HepG2 (cell line): ENCODE data around the gene PTPRQ. TPM values are rescaled to one million over a fixed set of nuclear protein-coding genes. Genes with fewer than 3 reads are reported as not detected.

Experiments
- ATAC-seq: fragments of 200-7000 bp; cut with Tn5 transposase; 3 replicates; pipeline ENCODE4 v1.9.1; 2020; ENCODE audit warnings: mild to moderate bottlenecking, moderate library complexity
- BruUV-seq: library from RNA; stranded (reverse); fragments of 400-500 nt; replicated peaks from 2 replicates; lab custom pipeline; 2021; lab: Mats Ljungman, UMichigan
- CTCF ChIA-PET: fragments of 300-600 bp; formaldehyde crosslinking; extraction: SDS; loops from one replicate; lab custom pipeline; 2021; ENCODE audit warnings: low total read pairs, inconsistent platforms, low intra/inter-chr PET ratio; lab: Yijun Ruan, JAX
- POLR2A ChIA-PET: fragments of 350-600 bp; sonication (Branson Sonifier 250); formaldehyde crosslinking; loops from one replicate; lab custom pipeline; 2020; ENCODE audit warnings: antibody characterized with exemption, inconsistent platforms; lab: Yijun Ruan, JAX
- DNase-seq: peaks from one replicate; pipeline ENCODE4 v3.0.0-alpha.2; 2015; ENCODE audit warnings: low spot score
- FAIRE-seq: peaks from 3 replicates; lab custom pipeline; 2011; peaks lifted over from hg19 to GRCh38; lab: Jason Lieb, UNC
- H2AFZ ChIP-seq: one replicate; pipeline ENCODE4 v1.6.1; 2011; ENCODE audit warnings: low read length, inconsistent platforms
- H3K27ac ChIP-seq: fragments of 300-600 bp; 3 replicates; pipeline ENCODE4 v1.8.0; 2011; ENCODE audit warnings: mixed run types, mild to moderate bottlenecking, mixed read lengths, low read length, inconsistent platforms; ENCODE audit not compliant: insufficient read depth; ENCODE audit errors: extremely low read length
- H3K27me3 ChIP-seq, 2 experiments: fragments of 200-600 bp in 1 of 2; 2 replicates in 1 of 2; 3 replicates in 1 of 2; pipeline versions ENCODE4 v1.6.0 to v1.8.0; 2011; ENCODE audit warnings: low read length in 2 of 2, mild to moderate bottlenecking in 2 of 2, moderate library complexity in 2 of 2, inconsistent platforms in 1 of 2; ENCODE audit not compliant: insufficient read depth in 2 of 2, control insufficient read depth in 1 of 2
- H3K36me3 ChIP-seq, 2 experiments: fragments of 200-600 bp in 1 of 2; replicated peaks in 1 of 2; 2 replicates in 1 of 2; 3 replicates in 1 of 2; pipeline versions ENCODE4 v1.5.1 to v1.8.0; 2011; ENCODE audit warnings: low read length in 2 of 2, inconsistent platforms in 1 of 2; ENCODE audit not compliant: insufficient read depth in 2 of 2, control insufficient read depth in 1 of 2
- H3K4me1 ChIP-seq: 2 replicates; pipeline ENCODE4 v1.5.1; 2012; ENCODE audit warnings: low read length, inconsistent platforms; ENCODE audit not compliant: insufficient read depth
- H3K4me2 ChIP-seq: 2 replicates; pipeline ENCODE4 v1.6.0; 2011; ENCODE audit warnings: low read depth, low read length, inconsistent platforms
- H3K4me3 ChIP-seq, 3 experiments: fragments of 200-600 bp in 1 of 3; sonication (generic), shearing (Covaris generic) in 1 of 3; replicated peaks in 1 of 3; 2 replicates each; pipeline ENCODE4 v1.5.1; 2011 to 2016; ENCODE audit warnings: low read length in 3 of 3, inconsistent platforms in 2 of 3, low read depth in 2 of 3, mild to moderate bottlenecking in 2 of 3, control low read depth in 1 of 3, mixed read lengths in 1 of 3; ENCODE audit not compliant: insufficient read depth in 1 of 3
- H3K79me2 ChIP-seq: one replicate; pipeline ENCODE4 v1.6.1; 2011; ENCODE audit warnings: low read length, inconsistent platforms; ENCODE audit not compliant: insufficient read depth
- H3K9ac ChIP-seq: 2 replicates; pipeline ENCODE4 v1.6.0; 2011; ENCODE audit warnings: mild to moderate bottlenecking, low read depth, low read length, inconsistent platforms; ENCODE audit not compliant: insufficient read depth
- H3K9me3 ChIP-seq: 2 replicates; pipeline ENCODE4 v1.5.1; 2012; ENCODE audit warnings: mild to moderate bottlenecking, low read length
- H4K20me1 ChIP-seq: 2 replicates; pipeline ENCODE4 v1.6.0; 2011; ENCODE audit warnings: inconsistent platforms, mild to moderate bottlenecking, low read length, moderate library complexity; ENCODE audit not compliant: insufficient read depth
- BORCS8-MEF2B ChIP-seq: sonication (generic); formaldehyde crosslinking; IDR thresholded peaks from 2 replicates; pipeline ENCODE4 v1.8.0; 2022; ENCODE audit warnings: mild to moderate bottlenecking, missing genetic modification reagents
- DNMT3B ChIP-seq: conservative IDR thresholded peaks from 2 replicates; pipeline ENCODE4 v1.6.1; 2016; ENCODE audit warnings: missing biosample characterization, control low read depth
- EZH2 ChIP-seq: conservative IDR thresholded peaks from 2 replicates; pipeline ENCODE4 v1.6.1; 2012; ENCODE audit warnings: mild to moderate bottlenecking, low read depth, low read length, moderate library complexity
- HNRNPL ChIP-seq: fragments of 200-400 bp; formaldehyde crosslinking; IDR thresholded peaks from 2 replicates; pipeline ENCODE4 v1.6.1; 2017; ENCODE audit warnings: mild to moderate bottlenecking, low read depth, low read length
- KDM3A ChIP-seq: IDR thresholded peaks from 2 replicates; pipeline ENCODE4 v1.6.1; 2018; ENCODE audit warnings: low read depth, missing compliant biosample characterization
- KLF15 ChIP-seq: sonication (generic); formaldehyde crosslinking; IDR thresholded peaks from 2 replicates; pipeline ENCODE4 v1.8.1; 2023; ENCODE audit warnings: borderline replicate concordance, mild to moderate bottlenecking, inconsistent platforms, missing genetic modification reagents, mixed read lengths
- SNAPC2 ChIP-seq: sonication (generic); formaldehyde crosslinking; IDR thresholded peaks from 2 replicates; pipeline ENCODE4 v1.8.1; 2022; ENCODE audit warnings: mild to moderate bottlenecking, missing genetic modification reagents
- SP5 ChIP-seq: IDR thresholded peaks from 2 replicates; pipeline ENCODE4 v1.6.1; 2016; ENCODE audit warnings: low read depth, borderline replicate concordance
- TEAD3 ChIP-seq: optimal IDR thresholded peaks from 2 replicates; pipeline ENCODE3; 2016; ENCODE audit warnings: borderline replicate concordance
- ZBTB1 ChIP-seq: sonication (generic); formaldehyde crosslinking; IDR thresholded peaks from 2 replicates; pipeline ENCODE4 v1.4.0; 2020; ENCODE audit warnings: missing genetic modification reagents, borderline replicate concordance
- ZNF460 ChIP-seq: sonication (generic); formaldehyde crosslinking; IDR thresholded peaks from 2 replicates; pipeline ENCODE4 v1.5.1; 2020; ENCODE audit warnings: missing genetic modification reagents, mild to moderate bottlenecking, borderline replicate concordance
- ZNF619 ChIP-seq: sonication (generic); formaldehyde crosslinking; IDR thresholded peaks from 2 replicates; pipeline ENCODE4 v1.4.0; 2020; ENCODE audit warnings: mild to moderate bottlenecking, missing genetic modification reagents
- ZNF766 ChIP-seq: sonication (generic); formaldehyde crosslinking; IDR thresholded peaks from 2 replicates; pipeline ENCODE4 v1.5.0; 2020; ENCODE audit warnings: missing genetic modification reagents, borderline replicate concordance
- ZSCAN31 ChIP-seq: sonication (generic); formaldehyde crosslinking; IDR thresholded peaks from 2 replicates; pipeline ENCODE4 v1.5.0; 2020; ENCODE audit warnings: low read depth, mild to moderate bottlenecking, missing genetic modification reagents
- WGBS: methylation state at CpG from one replicate; pipeline ENCODE4 v1.1.6; 2017; ENCODE audit warnings: low lambda C conversion rate; 5-methylcytosine and 5-hydroxymethylcytosine counted together
- in situ Hi-C: cut with HindIII; loops from 2 replicates; pipeline ENCODE4 v1.10.0; 2017; ENCODE audit warnings: low pct_unique_long_range_greater_than_20kb; ENCODE audit not compliant: extremely low pct_ligation_motif_present
- intact Hi-C: fragments of 100-400 bp; cut with micrococcal nuclease; formaldehyde crosslinking; loops from one replicate; pipeline ENCODE4 v1.10.0; 2022; ENCODE audit not compliant: unreplicated experiment
- polyA plus RNA-seq, 8 experiments: library from polyadenylated mRNA; depleted of rRNA in 3 of 8; stranded (reverse) in 7 of 8; unstranded in 1 of 8; fragments of >200 nt; fragmentation: Illumina TruSeq in 4 of 8; extraction: Trizol in 4 of 8; gene quantifications; 2 replicates each; pipeline versions ENCODE4 v1.2.1 to v1.2.3, GENCODE V29; 2011 to 2016; ENCODE audit warnings: low read depth in 4 of 8, missing spikeins in 1 of 8, mixed read lengths in 1 of 8; ENCODE audit not compliant: insufficient read depth in 1 of 8
- total RNA-seq, 5 experiments: library from RNA; depleted of rRNA; stranded (reverse); fragments of >200 nt; fragmentation: Illumina TruSeq; extraction: Trizol; gene quantifications; 2 replicates each; pipeline ENCODE4 v1.2.3, GENCODE V29; 2016; ENCODE audit warnings: low read depth in 1 of 5
- TF ChIP-seq, protein P1 (sequence below): sonication (generic); formaldehyde crosslinking; IDR thresholded peaks from 2 replicates; pipeline ENCODE4 v1.5.0; 2020; ENCODE audit warnings: mild to moderate bottlenecking, missing genetic modification reagents
- TF ChIP-seq, protein P2 (sequence below): IDR thresholded peaks from 2 replicates; pipeline ENCODE4 v1.6.1; 2016; ENCODE audit warnings: mild to moderate bottlenecking, missing biosample characterization, missing genetic modification reagents
- TF ChIP-seq, protein P3 (sequence below): IDR thresholded peaks from 2 replicates; pipeline ENCODE4 v1.6.1; 2016
- TF ChIP-seq, protein P4 (sequence below): sonication (generic); formaldehyde crosslinking; IDR thresholded peaks from 2 replicates; pipeline ENCODE4 v1.8.0; 2022; ENCODE audit warnings: mild to moderate bottlenecking, missing genetic modification reagents; ENCODE audit not compliant: insufficient replicate concordance

Gene PTPRQ
- total and polyA plus RNA-seq, 2 of the 13 experiments (the other 11 are each of a cell fraction or from before 2014, with no cell fraction given), result not detected

DNA sequence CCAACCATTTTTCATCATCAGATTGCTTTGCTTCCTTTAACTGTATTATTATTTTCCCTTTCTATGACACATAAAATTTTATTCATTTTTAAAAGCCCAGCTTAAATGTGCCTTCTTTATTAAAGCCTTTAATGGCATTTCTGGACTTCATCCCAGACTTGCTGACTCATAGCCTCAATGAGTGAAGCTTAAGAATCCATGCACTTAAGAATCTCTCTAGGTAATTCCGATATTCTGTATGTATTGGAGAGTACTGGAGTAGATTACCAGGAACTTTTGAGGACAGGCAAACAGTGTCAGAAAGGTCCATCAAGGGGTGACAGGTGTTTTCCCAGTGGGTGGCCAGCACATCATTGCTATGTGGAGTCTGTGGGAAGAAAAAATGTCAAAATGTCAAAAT lies 107.9 kb downstream of the PTPRQ start:
- CTCF ChIA-PET, result no interaction called here
- 0% methylated on average over 1 of the region's 1 CpG for WGBS
- H3K27me3 ChIP-seq, result no peaks in the 10 kb centered on the region
- H2AFZ ChIP-seq, result no peak overlapping the region
- no peaks in the 10 kb centered on the region for H3K36me3 ChIP-seq
- FAIRE-seq (no peak), ATAC-seq (no peak), DNase-seq (no peak)
- POLR2A ChIA-PET, result no interaction called here
- TF ChIP-seq ZNF619 (CRISPR knock-in tag), result no peak
- no peak for TF ChIP-seq SP5 (CRISPR knock-in tag)
- TF ChIP-seq, protein P1, sequence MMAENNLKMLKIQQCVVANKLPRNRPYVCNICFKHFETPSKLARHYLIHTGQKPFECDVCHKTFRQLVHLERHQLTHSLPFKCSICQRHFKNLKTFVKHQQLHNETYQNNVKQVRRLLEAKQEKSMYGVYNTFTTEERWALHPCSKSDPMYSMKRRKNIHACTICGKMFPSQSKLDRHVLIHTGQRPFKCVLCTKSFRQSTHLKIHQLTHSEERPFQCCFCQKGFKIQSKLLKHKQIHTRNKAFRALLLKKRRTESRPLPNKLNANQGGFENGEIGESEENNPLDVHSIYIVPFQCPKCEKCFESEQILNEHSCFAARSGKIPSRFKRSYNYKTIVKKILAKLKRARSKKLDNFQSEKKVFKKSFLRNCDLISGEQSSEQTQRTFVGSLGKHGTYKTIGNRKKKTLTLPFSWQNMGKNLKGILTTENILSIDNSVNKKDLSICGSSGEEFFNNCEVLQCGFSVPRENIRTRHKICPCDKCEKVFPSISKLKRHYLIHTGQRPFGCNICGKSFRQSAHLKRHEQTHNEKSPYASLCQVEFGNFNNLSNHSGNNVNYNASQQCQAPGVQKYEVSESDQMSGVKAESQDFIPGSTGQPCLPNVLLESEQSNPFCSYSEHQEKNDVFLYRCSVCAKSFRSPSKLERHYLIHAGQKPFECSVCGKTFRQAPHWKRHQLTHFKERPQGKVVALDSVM (CRISPR knock-in tag), result no peak
- no peak for TF ChIP-seq ZSCAN31 (CRISPR knock-in tag)
- TF ChIP-seq, protein P2, sequence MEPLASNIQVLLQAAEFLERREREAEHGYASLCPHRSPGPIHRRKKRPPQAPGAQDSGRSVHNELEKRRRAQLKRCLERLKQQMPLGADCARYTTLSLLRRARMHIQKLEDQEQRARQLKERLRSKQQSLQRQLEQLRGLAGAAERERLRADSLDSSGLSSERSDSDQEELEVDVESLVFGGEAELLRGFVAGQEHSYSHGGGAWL, result no peak
- TF ChIP-seq ZNF460, result no peak
- no peak for TF ChIP-seq DNMT3B (CRISPR knock-in tag)
- TF ChIP-seq, protein P3, sequence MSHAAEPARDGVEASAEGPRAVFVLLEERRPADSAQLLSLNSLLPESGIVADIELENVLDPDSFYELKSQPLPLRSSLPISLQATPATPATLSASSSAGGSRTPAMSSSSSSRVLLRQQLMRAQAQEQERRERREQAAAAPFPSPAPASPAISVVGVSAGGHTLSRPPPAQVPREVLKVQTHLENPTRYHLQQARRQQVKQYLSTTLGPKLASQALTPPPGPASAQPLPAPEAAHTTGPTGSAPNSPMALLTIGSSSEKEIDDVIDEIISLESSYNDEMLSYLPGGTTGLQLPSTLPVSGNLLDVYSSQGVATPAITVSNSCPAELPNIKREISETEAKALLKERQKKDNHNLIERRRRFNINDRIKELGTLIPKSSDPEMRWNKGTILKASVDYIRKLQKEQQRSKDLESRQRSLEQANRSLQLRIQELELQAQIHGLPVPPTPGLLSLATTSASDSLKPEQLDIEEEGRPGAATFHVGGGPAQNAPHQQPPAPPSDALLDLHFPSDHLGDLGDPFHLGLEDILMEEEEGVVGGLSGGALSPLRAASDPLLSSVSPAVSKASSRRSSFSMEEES (CRISPR knock-in tag), result no peak
- TF ChIP-seq, protein P4, sequence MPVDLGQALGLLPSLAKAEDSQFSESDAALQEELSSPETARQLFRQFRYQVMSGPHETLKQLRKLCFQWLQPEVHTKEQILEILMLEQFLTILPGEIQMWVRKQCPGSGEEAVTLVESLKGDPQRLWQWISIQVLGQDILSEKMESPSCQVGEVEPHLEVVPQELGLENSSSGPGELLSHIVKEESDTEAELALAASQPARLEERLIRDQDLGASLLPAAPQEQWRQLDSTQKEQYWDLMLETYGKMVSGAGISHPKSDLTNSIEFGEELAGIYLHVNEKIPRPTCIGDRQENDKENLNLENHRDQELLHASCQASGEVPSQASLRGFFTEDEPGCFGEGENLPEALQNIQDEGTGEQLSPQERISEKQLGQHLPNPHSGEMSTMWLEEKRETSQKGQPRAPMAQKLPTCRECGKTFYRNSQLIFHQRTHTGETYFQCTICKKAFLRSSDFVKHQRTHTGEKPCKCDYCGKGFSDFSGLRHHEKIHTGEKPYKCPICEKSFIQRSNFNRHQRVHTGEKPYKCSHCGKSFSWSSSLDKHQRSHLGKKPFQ, result no peak
- no peak for TF ChIP-seq SNAPC2 (CRISPR knock-in tag)
- no peak for TF ChIP-seq KDM3A (CRISPR knock-in tag)
- TF ChIP-seq ZNF766 (CRISPR knock-in tag), result no peak
- no peak for TF ChIP-seq BORCS8-MEF2B (CRISPR knock-in tag)
- no peak for TF ChIP-seq KLF15 (CRISPR knock-in tag)
- TF ChIP-seq ZBTB1 (CRISPR knock-in tag), result no peak
- TF ChIP-seq EZH2, result no peak
- no peak for TF ChIP-seq TEAD3
- no peak for TF ChIP-seq HNRNPL
- in situ Hi-C loops (no loop called here), intact Hi-C loops (no loop called here)
- H3K4me1 ChIP-seq, result no peaks in the 10 kb centered on the region
- BruUV-seq, result no TSS peak
- H3K27ac ChIP-seq, result no peak overlapping the region
- no peaks in the 10 kb centered on the region for H3K79me2 ChIP-seq
- no peaks in the 10 kb centered on the region for H4K20me1 ChIP-seq
- H3K4me2 ChIP-seq, result no peak overlapping the region
- no peak overlapping the region for H3K4me3 ChIP-seq
- H3K9ac ChIP-seq, result no peak overlapping the region
- H3K9me3 ChIP-seq, result no peaks in the 10 kb centered on the region
